T-helper 2 cell treated with Interferon-gamma antibody and Interleukin-4, amounts not matched to agents 100 ng/mL and 5 ng/mL, for 36 hours (primary cell): ENCODE measurements around the gene EVA1A. TPM values are rescaled to one million over a fixed set of nuclear protein-coding genes. Genes with fewer than 3 reads are reported as not detected.

Source experiments
- intact Hi-C: fragments of 100-400 bp; cut with micrococcal nuclease; formaldehyde crosslinking; loops from one replicate; pipeline ENCODE4 v1.15.1; 2023
- total RNA-seq: library from RNA; stranded (reverse); gene quantifications from 2 replicates; pipeline ENCODE4 v1.2.3, GENCODE V29; 2022

EVA1A gene
- total RNA-seq, 1 donor from 2014 or later = not detected

DNA sequence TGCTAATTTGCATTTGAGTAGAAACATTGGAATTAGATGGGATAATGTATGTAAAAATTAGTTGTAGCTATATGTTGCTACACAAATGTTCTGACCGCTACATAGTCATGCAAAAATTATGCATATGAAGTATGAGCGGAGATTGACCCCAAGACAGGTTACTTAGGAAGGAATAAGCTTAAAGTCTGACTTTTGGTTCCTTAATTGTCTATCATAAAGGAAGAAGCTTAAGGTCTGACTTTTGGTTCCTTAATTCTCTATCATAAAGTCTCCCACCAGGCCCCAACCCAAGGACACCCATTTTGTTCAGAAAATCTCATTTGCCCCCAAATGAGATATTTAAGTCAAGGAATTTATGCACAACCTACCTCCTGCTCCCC is 106.5 kb downstream of the EVA1A start:
- intact Hi-C loops = no loop called here

DNA sequence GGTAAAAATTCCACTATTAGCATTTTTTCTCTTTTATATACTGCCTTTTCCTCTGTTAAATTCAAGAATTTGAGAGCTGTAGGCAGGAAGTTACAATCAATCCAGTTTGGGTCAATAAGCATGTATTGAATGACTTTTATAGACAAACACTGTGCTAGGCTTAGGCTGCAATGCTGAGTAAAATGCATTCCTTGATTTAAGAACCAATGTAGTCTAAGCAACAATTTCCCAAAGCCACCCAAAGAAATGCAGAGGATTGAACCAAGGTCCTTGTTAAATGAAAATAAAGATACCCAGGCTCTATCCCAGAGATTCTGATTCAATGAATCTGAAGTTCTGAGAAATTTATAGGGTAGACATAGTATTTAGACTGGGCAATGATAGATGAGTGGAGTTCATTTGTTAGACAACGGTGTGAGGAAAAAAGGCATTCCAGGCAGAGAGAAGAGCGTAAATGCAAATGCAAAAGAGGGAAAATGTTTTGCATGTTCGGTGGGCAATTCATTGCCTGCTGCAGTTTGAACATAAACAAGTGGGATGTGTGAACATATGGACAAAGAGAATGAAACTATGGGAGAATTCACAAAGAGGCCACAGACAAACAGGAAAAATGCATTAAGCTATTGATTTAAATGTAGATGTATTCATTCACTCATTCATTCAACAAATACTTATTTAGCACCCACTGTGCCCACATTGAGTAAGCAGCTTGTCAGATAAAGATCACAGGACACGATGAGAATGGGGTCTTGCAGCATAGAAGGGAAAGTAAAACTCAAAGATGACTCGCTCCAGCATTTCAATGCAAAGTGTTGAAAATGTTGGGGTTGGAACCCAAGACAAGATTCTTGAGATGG is 107.1 kb downstream of the EVA1A start:
- intact Hi-C loops = no loop called here

DNA sequence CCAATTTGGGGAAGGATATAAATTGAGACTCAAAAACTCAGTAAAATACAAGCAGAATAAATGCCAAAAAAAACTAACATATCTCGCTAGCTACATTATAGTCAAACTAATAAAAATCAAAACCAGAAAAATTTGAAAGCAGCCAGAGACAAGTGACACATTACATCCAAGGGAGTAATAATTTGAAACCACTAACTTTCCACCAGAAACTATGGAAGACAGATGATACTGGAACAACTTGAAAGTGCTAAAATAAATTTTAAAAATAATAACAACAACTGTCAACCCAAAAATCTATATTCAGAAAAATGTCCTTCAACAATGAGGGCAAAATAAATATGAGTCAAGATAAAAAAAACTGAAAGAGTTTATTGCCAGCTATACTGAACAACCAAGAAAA is 110.7 kb downstream of the EVA1A start:
- intact Hi-C loops = no loop called here

DNA sequence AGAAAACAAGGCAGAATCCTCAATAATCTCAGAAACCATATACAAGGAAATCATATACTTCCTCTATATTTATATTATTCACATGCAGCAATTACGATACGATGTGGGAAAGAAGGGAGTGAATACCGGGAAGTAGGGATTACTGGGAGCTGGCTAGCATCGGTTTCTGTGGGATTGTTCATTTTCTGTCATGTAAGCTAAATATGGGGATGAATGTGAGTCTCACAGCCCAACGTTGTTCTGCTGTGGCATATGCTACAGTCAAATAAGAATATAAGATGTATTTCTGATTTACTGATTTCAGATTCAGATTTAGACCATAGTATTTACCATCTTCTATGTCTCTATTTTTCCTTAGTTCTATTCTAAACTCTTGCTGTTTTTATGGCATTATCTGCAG is 113.6 kb downstream of the EVA1A start:
- intact Hi-C loops = no loop called here

Other genes with a start within 250 kb of the EVA1A start
- gene MRPL19, start 85.8 kb upstream of the EVA1A start, total RNA-seq = 43.1 and 46.7 TPM in 2 replicates
- 19.9 and 24.8 TPM in 2 replicates for gene GCFC2, start 150.0 kb upstream of the EVA1A start, total RNA-seq